Measurements from ENCODE around the gene CDH23. TPM values are rescaled to one million over a fixed set of nuclear protein-coding genes. Genes with fewer than 3 reads are reported as not detected.

Gene CDH23
- total RNA-seq, 2 experiments from 2014 or later, result 3.7 to 5.3 TPM

- no peak overlapping the region for H3K27ac Mint-ChIP-seq
- no peak overlapping the region for H3K4me3 Mint-ChIP-seq
- H3K27me3 Mint-ChIP-seq, result no peaks in the 10 kb centered on the region
- no peaks in the 10 kb centered on the region for H3K9me3 Mint-ChIP-seq
- POLR2A ChIA-PET, result no interaction called here
- no peak for DNase-seq
- no peaks in the 10 kb centered on the region for H3K36me3 Mint-ChIP-seq
- H3K4me1 Mint-ChIP-seq, result no peaks in the 10 kb centered on the region
- ATAC-seq (ENCODE audit: low read depth), result no peak
Observed at GRCh38 chr10:71426058-71426605, 29.4 kb downstream of the CDH23 start.

GRCh38 chr10:71427246-71427645 is 30.5 kb downstream of the CDH23 start:
- H3K4me3 Mint-ChIP-seq, result no peak overlapping the region
- ATAC-seq (ENCODE audit: low read depth) (no peak), DNase-seq (no peak)
- no peak overlapping the region for H3K27ac Mint-ChIP-seq
- no peaks in the 10 kb centered on the region for H3K36me3 Mint-ChIP-seq
- POLR2A ChIA-PET, result no interaction called here
- peaks cover 2% of the 10 kb centered on the region for H3K27me3 Mint-ChIP-seq
- H3K4me1 Mint-ChIP-seq, result peaks cover 2% of the 10 kb centered on the region
- H3K9me3 Mint-ChIP-seq, result no peaks in the 10 kb centered on the region

- Mint-ChIP-seq H3K9me3 (no peaks in the 10 kb centered on the region), H3K36me3 (no peaks in the 10 kb centered on the region), H3K27ac (no peak overlapping the region), H3K4me3 (no peak overlapping the region), H3K4me1 (peaks cover 7% of the 10 kb centered on the region), H3K27me3 (peaks cover 3% of the 10 kb centered on the region)
- no peak for ATAC-seq (ENCODE audit: low read depth)
- POLR2A ChIA-PET, result no interaction called here
- DNase-seq, result no peak
Observed at GRCh38 chr10:71429304-71429703, 32.6 kb downstream of the CDH23 start.

GRCh38 chr10:71429929-71430328 is 33.2 kb downstream of the CDH23 start:
- no peak overlapping the region for H3K4me3 Mint-ChIP-seq
- H3K27me3 Mint-ChIP-seq, result peaks cover 3% of the 10 kb centered on the region
- peaks cover 10% of the 10 kb centered on the region for H3K4me1 Mint-ChIP-seq

GRCh38 chr10:71431239-71432100 is 34.8 kb downstream of the CDH23 start:
- H3K27me3 Mint-ChIP-seq, result peaks cover 3% of the 10 kb centered on the region
- peaks cover 10% of the 10 kb centered on the region for H3K4me1 Mint-ChIP-seq
- ATAC-seq (ENCODE audit: low read depth), result no peak
- POLR2A ChIA-PET, result interaction anchor here (0.7 kb wide), 1 partner anchor 590 kb away, joined by 3 read pairs; no protein-coding TSS in a partner anchor
- DNase-seq, result no peak
- H3K27ac Mint-ChIP-seq, result no peak overlapping the region
- H3K36me3 Mint-ChIP-seq, result no peaks in the 10 kb centered on the region
- no peaks in the 10 kb centered on the region for H3K9me3 Mint-ChIP-seq
- H3K4me3 Mint-ChIP-seq, result no peak overlapping the region

More at GRCh38 chr10:71429929-71430328, 33.2 kb downstream of the CDH23 start:
- no peak for ATAC-seq (ENCODE audit: low read depth)
- no peaks in the 10 kb centered on the region for H3K9me3 Mint-ChIP-seq
- POLR2A ChIA-PET, result interaction anchor here (0.7 kb wide), 1 partner anchor 476 kb away, joined by 3 read pairs; no protein-coding TSS in a partner anchor
- no peaks in the 10 kb centered on the region for H3K36me3 Mint-ChIP-seq
- DNase-seq, result no peak
- no peak overlapping the region for H3K27ac Mint-ChIP-seq

- H3K4me1 Mint-ChIP-seq, result peaks cover 10% of the 10 kb centered on the region
Observed at GRCh38 chr10:71432101-71432905, 35.6 kb downstream of the CDH23 start.

GRCh38 chr10:71432956-71433767 is 36.4 kb downstream of the CDH23 start:
- H3K9me3 Mint-ChIP-seq, result no peaks in the 10 kb centered on the region
- POLR2A ChIA-PET, result no interaction called here
- peaks cover 3% of the 10 kb centered on the region for H3K27me3 Mint-ChIP-seq
- peaks cover 10% of the 10 kb centered on the region for H3K4me1 Mint-ChIP-seq
- ATAC-seq (ENCODE audit: low read depth) (no peak), DNase-seq (no peak)
- no peak overlapping the region for H3K4me3 Mint-ChIP-seq
- no peaks in the 10 kb centered on the region for H3K36me3 Mint-ChIP-seq
- H3K27ac Mint-ChIP-seq, result no peak overlapping the region

More at GRCh38 chr10:71432101-71432905, 35.6 kb downstream of the CDH23 start:
- POLR2A ChIA-PET, result interaction anchor here (0.7 kb wide), 1 partner anchor 589 kb away, joined by 3 read pairs; no protein-coding TSS in a partner anchor
- no peak for DNase-seq
- Mint-ChIP-seq H3K4me3 (no peak overlapping the region), H3K27me3 (peaks cover 3% of the 10 kb centered on the region), H3K27ac (no peak overlapping the region), H3K36me3 (no peaks in the 10 kb centered on the region), H3K9me3 (no peaks in the 10 kb centered on the region)
- ATAC-seq (ENCODE audit: low read depth), result no peak

- peaks cover 10% of the 10 kb centered on the region for H3K4me1 Mint-ChIP-seq
- H3K36me3 Mint-ChIP-seq, result no peaks in the 10 kb centered on the region
- H3K27ac Mint-ChIP-seq, result no peak overlapping the region
- ATAC-seq (ENCODE audit: low read depth) (peak; percentile 71), DNase-seq (no peak)
- H3K9me3 Mint-ChIP-seq, result no peaks in the 10 kb centered on the region
- peaks cover 3% of the 10 kb centered on the region for H3K27me3 Mint-ChIP-seq
- POLR2A ChIA-PET, result no interaction called here
- no peak overlapping the region for H3K4me3 Mint-ChIP-seq
Observed at GRCh38 chr10:71433768-71434744, 37.3 kb downstream of the CDH23 start.

- ATAC-seq (ENCODE audit: low read depth) (no peak), DNase-seq (no peak)
- Mint-ChIP-seq H3K4me3 (no peak overlapping the region), H3K4me1 (peaks cover 10% of the 10 kb centered on the region), H3K27ac (no peak overlapping the region), H3K27me3 (peaks cover 3% of the 10 kb centered on the region), H3K36me3 (no peaks in the 10 kb centered on the region), H3K9me3 (no peaks in the 10 kb centered on the region)
- POLR2A ChIA-PET, result no interaction called here
Observed at GRCh38 chr10:71434760-71435394, 38.2 kb downstream of the CDH23 start.

GRCh38 chr10:71435571-71436267 is 39.0 kb downstream of the CDH23 start:
- ATAC-seq (ENCODE audit: low read depth) (no peak), DNase-seq (no peak)
- peaks cover 10% of the 10 kb centered on the region for H3K4me1 Mint-ChIP-seq

More at GRCh38 chr10:71435571-71436267, 39.0 kb downstream of the CDH23 start:
- Mint-ChIP-seq H3K27me3 (peaks cover 3% of the 10 kb centered on the region), H3K27ac (no peak overlapping the region), H3K9me3 (no peaks in the 10 kb centered on the region), H3K4me3 (no peak overlapping the region), H3K36me3 (no peaks in the 10 kb centered on the region)
- POLR2A ChIA-PET, result no interaction called here

Data from activated naive CD8-positive, alpha-beta T cell treated with anti-CD3 and anti-CD28 coated beads, Interleukin-2, amount 10 ng/mL, durations not matched to agents 7 days and 5 days (primary cell).